OCI-LY1 (cell line): ENCODE data around the gene STARD13.

Experiments used
- CTCF ChIP-seq: fragments of 200-600 bp; sonication (generic), shearing (Covaris generic); IDR thresholded peaks from 2 replicates; pipeline ENCODE4 v1.5.1; 2017; ENCODE audit warnings: mild to moderate bottlenecking, antibody characterized with exemption, low read length, moderate library complexity, mixed read lengths
- EZH2 ChIP-seq: fragments of 200-600 bp; sonication (generic), shearing (Covaris generic); IDR thresholded peaks from 2 replicates; pipeline ENCODE4 v1.8.0; 2017; ENCODE audit warnings: borderline replicate concordance, mixed run types, mild to moderate bottlenecking, antibody characterized with exemption, low read length, moderate library complexity, mixed read lengths

- TF ChIP-seq CTCF (no peak), EZH2 (no peak)
These were observed 178.2 kb downstream of the STARD13 start for GRCh38 chr13:33107361-33107760.
